ENCODE results near the gene SKI.

SKI gene

GRCh38 chr1:2210786-2211185, 17.3 kb upstream of the SKI start:
- no peak for DNase-seq
- Mint-ChIP-seq H3K27ac (no peak overlapping the region), H3K4me3 (no peak overlapping the region), H3K9me3 (no peaks in the 10 kb centered on the region), H3K36me3 (no peaks in the 10 kb centered on the region), H3K27me3 (no peaks in the 10 kb centered on the region), H3K4me1 (peaks cover 0 to 3% of the 10 kb centered on the region in 2 donors)
- no peak for ATAC-seq (replicated peaks)

GRCh38 chr1:2212274-2212531, 15.9 kb upstream of the SKI start:
- Mint-ChIP-seq H3K36me3 (no peaks in the 10 kb centered on the region), H3K4me1 (no peaks in the 10 kb centered on the region), H3K4me3 (peak overlapping the region in 1 of 2 donors; percentile 51), H3K9me3 (no peaks in the 10 kb centered on the region), H3K27me3 (no peaks in the 10 kb centered on the region), H3K27ac (no peak overlapping the region)
- DNase-seq (no peak), ATAC-seq (replicated peaks) (peak in 1 of 2 donors; percentile 12)

GRCh38 chr1:2212532-2213491, 15.3 kb upstream of the SKI start:
- Mint-ChIP-seq H3K27ac (no peak overlapping the region), H3K36me3 (no peaks in the 10 kb centered on the region), H3K4me3 (peak overlapping the region; percentile 36 to 66), H3K27me3 (no peaks in the 10 kb centered on the region), H3K9me3 (no peaks in the 10 kb centered on the region), H3K4me1 (no peaks in the 10 kb centered on the region)
- DNase-seq (no peak), ATAC-seq (replicated peaks) (peak; percentile 58 to 66)

GRCh38 chr1:2213576-2214505, 14.3 kb upstream of the SKI start:
- Mint-ChIP-seq H3K27me3 (no peaks in the 10 kb centered on the region), H3K4me3 (peak overlapping the region in 1 of 2 donors; percentile 6)
- DNase-seq = no peak

GRCh38 chr1:2214541-2215241, 13.4 kb upstream of the SKI start:
- H3K36me3 Mint-ChIP-seq = no peaks in the 10 kb centered on the region
- ATAC-seq (replicated peaks) (no peak), DNase-seq (no peak)
- H3K4me3 Mint-ChIP-seq = no peak overlapping the region
- H3K4me1 Mint-ChIP-seq = no peaks in the 10 kb centered on the region
- no peaks in the 10 kb centered on the region for H3K27me3 Mint-ChIP-seq
- H3K9me3 Mint-ChIP-seq = peaks cover 4 to 5% of the 10 kb centered on the region in 2 donors
- no peak overlapping the region for H3K27ac Mint-ChIP-seq

More at GRCh38 chr1:2213576-2214505, 14.3 kb upstream of the SKI start:
- Mint-ChIP-seq H3K36me3 (no peaks in the 10 kb centered on the region), H3K4me1 (no peaks in the 10 kb centered on the region), H3K27ac (no peak overlapping the region), H3K9me3 (peaks cover 3% of the 10 kb centered on the region in 2 donors)
- ATAC-seq (replicated peaks) = no peak

GRCh38 chr1:2215329-2215728, 12.8 kb upstream of the SKI start:
- Mint-ChIP-seq H3K9me3 (peaks cover 4 to 5% of the 10 kb centered on the region in 2 donors), H3K27me3 (no peaks in the 10 kb centered on the region), H3K4me1 (no peaks in the 10 kb centered on the region), H3K27ac (no peak overlapping the region), H3K4me3 (no peak overlapping the region), H3K36me3 (no peaks in the 10 kb centered on the region)
- no peak for ATAC-seq (replicated peaks)
- no peak for DNase-seq

- no peak overlapping the region for H3K27ac Mint-ChIP-seq
- H3K36me3 Mint-ChIP-seq = no peaks in the 10 kb centered on the region
- ATAC-seq (replicated peaks) (no peak), DNase-seq (no peak)
- H3K4me1 Mint-ChIP-seq = no peaks in the 10 kb centered on the region
- no peaks in the 10 kb centered on the region for H3K27me3 Mint-ChIP-seq
- H3K4me3 Mint-ChIP-seq = no peak overlapping the region
- peaks cover 4 to 5% of the 10 kb centered on the region in 2 donors for H3K9me3 Mint-ChIP-seq
Observed at GRCh38 chr1:2215909-2216766, 12.0 kb upstream of the SKI start.

GRCh38 chr1:2216767-2217058, 11.4 kb upstream of the SKI start:
- peaks cover 4 to 5% of the 10 kb centered on the region in 2 donors for H3K9me3 Mint-ChIP-seq
- H3K27ac Mint-ChIP-seq = no peak overlapping the region
- no peaks in the 10 kb centered on the region for H3K4me1 Mint-ChIP-seq
- ATAC-seq (replicated peaks) = no peak
- H3K4me3 Mint-ChIP-seq = no peak overlapping the region
- no peaks in the 10 kb centered on the region for H3K36me3 Mint-ChIP-seq
- no peak for DNase-seq
- no peaks in the 10 kb centered on the region for H3K27me3 Mint-ChIP-seq

GRCh38 chr1:2221271-2221670, 6.8 kb upstream of the SKI start:
- no peaks in the 10 kb centered on the region for H3K27me3 Mint-ChIP-seq
- peaks cover 6 to 8% of the 10 kb centered on the region in 2 donors for H3K4me1 Mint-ChIP-seq
- H3K4me3 Mint-ChIP-seq = no peak overlapping the region
- ATAC-seq (replicated peaks) (no peak), DNase-seq (no peak)
- peaks cover 4 to 5% of the 10 kb centered on the region in 2 donors for H3K9me3 Mint-ChIP-seq
- no peaks in the 10 kb centered on the region for H3K36me3 Mint-ChIP-seq
- no peak overlapping the region for H3K27ac Mint-ChIP-seq

GRCh38 chr1:2224170-2224584, 3.9 kb upstream of the SKI start:
- no peaks in the 10 kb centered on the region for H3K27me3 Mint-ChIP-seq
- no peaks in the 10 kb centered on the region for H3K9me3 Mint-ChIP-seq
- peaks cover 1 to 3% of the 10 kb centered on the region in 2 donors for H3K36me3 Mint-ChIP-seq
- peaks cover 10 to 14% of the 10 kb centered on the region in 2 donors for H3K4me1 Mint-ChIP-seq
- DNase-seq (no peak), ATAC-seq (replicated peaks) (no peak)
- no peak overlapping the region for H3K27ac Mint-ChIP-seq
- H3K4me3 Mint-ChIP-seq = no peak overlapping the region

- no peak for ATAC-seq (replicated peaks)
- Mint-ChIP-seq H3K9me3 (no peaks in the 10 kb centered on the region), H3K4me1 (peaks cover 15 to 21% of the 10 kb centered on the region in 2 donors), H3K36me3 (peaks cover 4 to 9% of the 10 kb centered on the region in 2 donors), H3K27me3 (no peaks in the 10 kb centered on the region), H3K27ac (no peak overlapping the region), H3K4me3 (no peak overlapping the region)
- no peak for DNase-seq
Observed at GRCh38 chr1:2224631-2225428, 3.3 kb upstream of the SKI start.

- DNase-seq (no peak), ATAC-seq (replicated peaks) (no peak)
- H3K4me1 Mint-ChIP-seq = peaks cover 27 to 40% of the 10 kb centered on the region in 2 donors
- H3K27ac Mint-ChIP-seq = peak overlapping the region; percentile 91
- peaks cover 4 to 22% of the 10 kb centered on the region in 2 donors for H3K36me3 Mint-ChIP-seq
- peak overlapping the region; percentile 79 to 82 for H3K4me3 Mint-ChIP-seq
- H3K27me3 Mint-ChIP-seq = no peaks in the 10 kb centered on the region
- no peaks in the 10 kb centered on the region for H3K9me3 Mint-ChIP-seq
Observed at GRCh38 chr1:2226525-2227345, 1.4 kb upstream of the SKI start.
